ENCODE measurements around the gene RANBP3. TPM values are rescaled to one million over a fixed set of nuclear protein-coding genes. Genes with fewer than 3 reads are reported as not detected.
"Not testable (repeated sequence)": the region's sequence is repeated elsewhere in the genome, so short reads cannot be mapped to it uniquely, and the experiment has no call there.

The RANBP3 gene
- total RNA-seq, 4 donors from 2014 or later = 57.8 to 148 (median 82.7) TPM

DNA sequence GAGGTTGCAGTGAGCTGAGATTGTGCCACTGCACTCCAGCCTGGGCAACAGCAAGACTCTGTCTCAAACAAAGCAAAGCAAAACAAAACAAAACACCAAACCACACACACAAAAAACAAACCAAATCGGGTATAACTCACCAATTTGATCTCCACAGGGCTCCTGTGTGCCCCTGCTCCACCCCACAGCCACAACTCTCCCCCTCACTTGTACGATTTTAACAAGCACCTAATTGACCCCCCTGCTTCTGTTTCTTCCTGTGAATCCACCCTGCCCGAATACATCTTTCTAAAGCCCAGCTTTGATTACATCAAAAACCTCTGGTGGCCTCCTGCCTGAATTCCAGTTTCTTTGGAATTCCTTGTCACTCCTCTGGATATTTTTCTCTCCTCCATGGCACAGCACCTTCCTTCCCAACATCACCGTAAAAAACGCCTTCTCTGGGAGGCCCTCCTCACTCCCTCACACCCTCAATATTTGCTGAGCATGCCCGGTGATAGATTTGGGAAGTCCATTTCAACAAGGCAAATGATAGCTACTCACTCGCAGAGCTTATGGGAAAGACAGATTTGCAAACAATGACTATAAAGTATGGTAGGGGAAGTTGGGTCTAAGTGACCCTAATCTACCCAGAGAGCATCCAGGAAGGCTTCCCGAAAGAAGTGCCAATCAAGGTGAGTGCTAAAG, 11.6 kb upstream of the RANBP3 start:
- DNase-seq = no peak
- no peaks in the 10 kb centered on the region for H3K27me3 ChIP-seq
- no peak overlapping the region for H3K4me3 ChIP-seq (replicated peaks in 1 of 3)
- H3K9me3 ChIP-seq = no peaks in the 10 kb centered on the region
- no peaks in the 10 kb centered on the region for H3K36me3 ChIP-seq
- peaks cover 24 to 51% of the 10 kb centered on the region in 2 donors for H3K4me1 ChIP-seq
- intact Hi-C loops (cut with DNase I) = loop anchor here (5.0 kb wide), 1 partner anchor 33 kb away; no protein-coding TSS in a partner anchor
- TF ChIP-seq, protein P1, sequence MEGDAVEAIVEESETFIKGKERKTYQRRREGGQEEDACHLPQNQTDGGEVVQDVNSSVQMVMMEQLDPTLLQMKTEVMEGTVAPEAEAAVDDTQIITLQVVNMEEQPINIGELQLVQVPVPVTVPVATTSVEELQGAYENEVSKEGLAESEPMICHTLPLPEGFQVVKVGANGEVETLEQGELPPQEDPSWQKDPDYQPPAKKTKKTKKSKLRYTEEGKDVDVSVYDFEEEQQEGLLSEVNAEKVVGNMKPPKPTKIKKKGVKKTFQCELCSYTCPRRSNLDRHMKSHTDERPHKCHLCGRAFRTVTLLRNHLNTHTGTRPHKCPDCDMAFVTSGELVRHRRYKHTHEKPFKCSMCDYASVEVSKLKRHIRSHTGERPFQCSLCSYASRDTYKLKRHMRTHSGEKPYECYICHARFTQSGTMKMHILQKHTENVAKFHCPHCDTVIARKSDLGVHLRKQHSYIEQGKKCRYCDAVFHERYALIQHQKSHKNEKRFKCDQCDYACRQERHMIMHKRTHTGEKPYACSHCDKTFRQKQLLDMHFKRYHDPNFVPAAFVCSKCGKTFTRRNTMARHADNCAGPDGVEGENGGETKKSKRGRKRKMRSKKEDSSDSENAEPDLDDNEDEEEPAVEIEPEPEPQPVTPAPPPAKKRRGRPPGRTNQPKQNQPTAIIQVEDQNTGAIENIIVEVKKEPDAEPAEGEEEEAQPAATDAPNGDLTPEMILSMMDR (IDR thresholded peaks at IDR 0.05) = no peak
- TF ChIP-seq POLR2A (IDR thresholded peaks at IDR 0.05) = no peak
- H3K27ac ChIP-seq = no peak overlapping the region
- 77 to 78% methylated on average over 8 of the region's 8 CpGs for WGBS, 2 donors

DNA sequence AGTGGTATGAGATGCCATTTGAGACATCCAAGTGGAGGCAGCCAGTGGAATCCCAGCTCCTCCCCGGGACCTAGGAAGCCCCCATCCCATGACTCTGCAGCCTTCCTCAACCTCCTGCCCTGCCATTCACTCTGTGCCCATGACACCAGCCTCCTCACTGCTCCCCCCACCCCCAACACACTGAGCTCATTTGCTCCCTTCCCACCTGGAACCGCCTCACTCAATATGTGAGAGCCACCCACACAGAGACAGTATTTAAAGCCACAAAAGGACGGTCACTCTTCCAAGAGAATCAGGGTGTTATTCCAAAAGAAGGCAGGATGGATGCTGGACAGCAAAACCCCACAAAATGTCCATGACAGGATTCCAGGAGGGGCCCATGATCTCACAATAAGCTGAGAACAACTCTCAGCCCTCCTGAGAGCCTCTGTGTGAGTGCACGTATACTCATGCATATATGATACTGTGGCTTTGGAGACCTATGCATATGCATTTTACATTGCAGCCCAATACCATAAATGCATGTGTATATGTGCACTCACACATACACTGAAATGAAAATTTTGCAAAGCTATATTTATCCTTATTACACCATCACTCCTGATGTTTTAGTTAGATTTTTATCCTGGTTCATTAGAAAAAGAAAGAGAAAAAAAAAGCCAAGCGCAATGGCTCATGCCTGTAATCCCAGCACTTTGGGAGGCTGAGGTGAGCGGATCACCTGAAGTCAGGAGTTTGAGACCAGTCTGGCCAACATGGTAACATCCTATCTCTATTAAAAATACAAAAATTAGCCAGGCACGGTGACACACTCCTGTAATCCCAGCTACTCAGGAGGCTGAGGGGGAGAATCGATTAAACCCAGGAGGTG, 10.8 kb upstream of the RANBP3 start:
- intact Hi-C loops (cut with DNase I) = loop anchor here (5.0 kb wide), 1 partner anchor 34 kb away; no protein-coding TSS in a partner anchor
- H3K4me1 ChIP-seq = peaks cover 21 to 45% of the 10 kb centered on the region in 2 donors
- 82 to 86% methylated on average over 8 of the region's 8 CpGs for WGBS, 2 donors
- no peaks in the 10 kb centered on the region for H3K9me3 ChIP-seq
- no peak overlapping the region for H3K4me3 ChIP-seq (replicated peaks in 1 of 3)
- DNase-seq = no peak
- no peak overlapping the region for H3K27ac ChIP-seq
- no peaks in the 10 kb centered on the region for H3K27me3 ChIP-seq
- H3K36me3 ChIP-seq = no peaks in the 10 kb centered on the region
- no peak for TF ChIP-seq POLR2A (IDR thresholded peaks at IDR 0.05)
- TF ChIP-seq, protein P1 (IDR thresholded peaks at IDR 0.05) = no peak

DNA sequence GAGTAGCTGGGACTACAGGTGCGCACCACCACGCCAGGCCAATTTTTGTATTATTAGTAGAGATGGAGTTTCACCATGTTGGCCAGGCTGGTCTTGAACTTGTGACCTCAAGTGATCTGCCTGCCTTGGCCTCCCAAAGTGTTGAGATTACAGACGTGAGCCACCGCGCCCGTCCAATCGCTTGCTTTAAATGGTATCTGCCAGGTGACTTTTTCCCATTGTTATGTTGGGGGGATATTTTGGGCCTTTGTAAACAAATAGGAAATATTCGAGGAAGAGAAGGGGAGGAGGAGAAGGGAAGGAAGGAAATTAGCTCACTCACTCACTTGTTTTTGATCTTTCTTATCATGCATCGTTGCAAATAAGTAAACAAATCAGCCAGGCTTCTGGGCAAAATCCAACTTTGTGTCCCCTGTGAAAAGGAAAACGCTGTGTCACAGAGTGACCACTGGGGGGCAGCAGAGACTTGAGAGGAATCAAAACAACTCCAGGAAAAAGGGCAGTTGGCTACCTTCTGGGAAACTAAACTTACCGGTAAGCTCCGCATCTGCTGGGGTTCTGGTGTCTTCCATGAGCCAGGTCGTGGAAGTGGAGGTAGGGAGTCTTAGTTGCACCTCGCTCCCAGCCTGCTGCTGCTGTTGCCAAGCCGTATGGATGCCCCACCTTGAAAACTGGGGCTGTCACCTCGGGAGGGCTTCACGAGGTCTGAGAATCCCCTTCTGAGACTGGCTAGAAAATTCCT, 9.3 kb upstream of the RANBP3 start:
- intact Hi-C loops (cut with DNase I) = loop anchor here (5.0 kb wide), 1 partner anchor 35 kb away; no protein-coding TSS in a partner anchor
- 23% methylated on average over 17 of the region's 17 CpGs for WGBS, 2 donors
- H3K9me3 ChIP-seq = no peaks in the 10 kb centered on the region

GRCh38 chr19:5985837-5986236, 7.9 kb upstream of the RANBP3 start:
- WGBS, 2 donors = 69 to 76% methylated on average over 5 of the region's 5 CpGs
- H3K4me3 ChIP-seq (replicated peaks in 1 of 3); H3K36me3 ChIP-seq; H3K9me3 ChIP-seq; H3K27me3 ChIP-seq: not testable (repeated sequence)
- intact Hi-C loops (cut with DNase I) = loop anchor here (5.0 kb wide), 1 partner anchor 36 kb away; no protein-coding TSS in a partner anchor
- Histone ChIP-seq H3K4me1 (peaks cover 10 to 34% of the 10 kb centered on the region in 2 donors), H3K27ac (peak overlapping the region; percentile 91 to 96 (median 94))
- peak in 1 of 2 donors; percentile 30 for DNase-seq

More for the DNA sequence above, 9.3 kb upstream of the RANBP3 start:
- Histone ChIP-seq H3K4me3 (replicated peaks in 1 of 3) (peak overlapping the region in 1 of 3 donors; percentile 11), H3K27ac (peak overlapping the region in 2 of 3 donors; percentile 11 to 31), H3K36me3 (no peaks in the 10 kb centered on the region), H3K27me3 (no peaks in the 10 kb centered on the region), H3K4me1 (peaks cover 10 to 34% of the 10 kb centered on the region in 2 donors)
- peak; percentile 77 to 89 for DNase-seq
- TF ChIP-seq POLR2A (IDR thresholded peaks at IDR 0.05) = no peak
- TF ChIP-seq, protein P1 (IDR thresholded peaks at IDR 0.05) = peak; percentile 80 to 97 (median 95)

Measured in thyroid gland (tissue), 4 donors.